PC-3 (cell line): ENCODE measurements around the gene CELF2.

ENCODE experiments used
- CTCF ChIP-seq: fragments of 300-600 bp; sonication (generic); conservative IDR thresholded peaks from 2 replicates; pipeline ENCODE4 v1.5.1; 2017; ENCODE audit warnings: antibody characterized with exemption, low read depth, mild to moderate bottlenecking, low read length
- EZH2 ChIP-seq: fragments of 300-600 bp; sonication (generic); IDR thresholded peaks from one replicate; pipeline ENCODE4 v1.6.1; 2017; ENCODE audit warnings: antibody characterized with exemption, mild to moderate bottlenecking, low read length; ENCODE audit not compliant: unreplicated experiment
- EZH2phosphoT487 ChIP-seq: fragments of 300-600 bp; sonication (generic); IDR thresholded peaks from 2 replicates; pipeline ENCODE4 v1.6.1; 2018; ENCODE audit warnings: mild to moderate bottlenecking, antibody characterized with exemption, low read length, borderline replicate concordance

DNA sequence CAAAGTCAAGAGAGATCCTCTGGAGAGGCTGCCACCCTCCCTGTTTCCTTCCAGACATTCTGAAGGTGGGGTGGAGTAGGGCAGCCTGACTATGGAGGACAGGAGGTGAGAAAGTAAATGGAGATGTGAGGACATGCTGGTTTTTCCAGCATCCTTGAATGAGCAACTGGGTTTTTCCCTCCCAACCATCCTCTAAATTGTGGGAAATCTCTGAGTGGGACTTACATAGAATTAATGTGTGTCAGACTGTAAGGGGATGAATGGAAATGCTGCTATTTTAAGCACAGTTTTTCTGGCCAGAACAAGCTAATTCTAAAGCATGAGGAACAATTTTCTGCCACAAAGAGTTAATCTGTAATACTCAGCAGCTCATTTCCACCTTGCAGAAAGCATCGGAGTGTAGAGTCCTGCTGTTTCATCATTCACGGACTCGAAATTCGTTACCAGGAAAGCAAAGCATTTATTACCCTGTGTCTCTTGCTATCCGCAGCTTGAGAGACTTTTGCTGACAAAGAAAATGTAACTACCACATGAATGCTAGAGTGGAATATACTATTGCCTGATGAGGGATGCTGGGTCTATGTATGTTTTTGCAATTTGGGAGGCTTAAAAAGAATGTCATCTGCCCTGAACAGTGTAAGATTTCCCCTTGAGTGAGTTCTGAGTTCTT lies 213.0 kb downstream of the CELF2 start:
- TF ChIP-seq CTCF (no peak), EZH2 (no peak), EZH2phosphoT487 (no peak)
